Omental fat pad (tissue), 4 donors: ENCODE data around the gene SLC48A1. TPM values are rescaled to one million over a fixed set of nuclear protein-coding genes. Genes with fewer than 3 reads are reported as not detected.
"Not testable (repeated sequence)": the region's sequence is repeated elsewhere in the genome, so short reads cannot be mapped to it uniquely, and the experiment has no call there.

Experiments used
- ATAC-seq: fragments of 150-250 bp; one replicate; pipeline ENCODE4 v1.9.1; 2016; ENCODE audit warnings: mild to moderate bottlenecking, moderate library complexity; ENCODE audit not compliant: low FRiP score
- DNase-seq: peaks from one replicate; pipeline ENCODE4 v3.0.0-alpha.2; 2019; ENCODE audit warnings: low spot score
- total RNA-seq, 4 donors: library from RNA; depleted of rRNA; stranded (reverse); fragments of >200 nt; gene quantifications; one replicate each; pipeline ENCODE4 v1.1.0, GENCODE V29; 2016
- TF ChIP-seq, protein P1 (sequence below), 3 donors: fragments of 450-650 bp; IDR thresholded peaks; one replicate each; pipeline ENCODE4 v1.5.1; 2016 to 2017; ENCODE audit warnings: antibody characterized with exemption in 3 of 3, mild to moderate bottlenecking in 3 of 3, moderate library complexity in 2 of 3

SLC48A1 gene
- total RNA-seq, 4 donors from 2014 or later, result 27.6 to 50.3 (median 48.1) TPM

GRCh38 chr12:47814539-47815170 lies 41.6 kb downstream of the SLC48A1 start:
- TF ChIP-seq, protein P1, sequence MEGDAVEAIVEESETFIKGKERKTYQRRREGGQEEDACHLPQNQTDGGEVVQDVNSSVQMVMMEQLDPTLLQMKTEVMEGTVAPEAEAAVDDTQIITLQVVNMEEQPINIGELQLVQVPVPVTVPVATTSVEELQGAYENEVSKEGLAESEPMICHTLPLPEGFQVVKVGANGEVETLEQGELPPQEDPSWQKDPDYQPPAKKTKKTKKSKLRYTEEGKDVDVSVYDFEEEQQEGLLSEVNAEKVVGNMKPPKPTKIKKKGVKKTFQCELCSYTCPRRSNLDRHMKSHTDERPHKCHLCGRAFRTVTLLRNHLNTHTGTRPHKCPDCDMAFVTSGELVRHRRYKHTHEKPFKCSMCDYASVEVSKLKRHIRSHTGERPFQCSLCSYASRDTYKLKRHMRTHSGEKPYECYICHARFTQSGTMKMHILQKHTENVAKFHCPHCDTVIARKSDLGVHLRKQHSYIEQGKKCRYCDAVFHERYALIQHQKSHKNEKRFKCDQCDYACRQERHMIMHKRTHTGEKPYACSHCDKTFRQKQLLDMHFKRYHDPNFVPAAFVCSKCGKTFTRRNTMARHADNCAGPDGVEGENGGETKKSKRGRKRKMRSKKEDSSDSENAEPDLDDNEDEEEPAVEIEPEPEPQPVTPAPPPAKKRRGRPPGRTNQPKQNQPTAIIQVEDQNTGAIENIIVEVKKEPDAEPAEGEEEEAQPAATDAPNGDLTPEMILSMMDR (IDR thresholded peaks at IDR 0.05), result no peak
- DNase-seq (no peak), ATAC-seq (no peak)

- not testable (repeated sequence) for ATAC-seq, DNase-seq
Observed at GRCh38 chr12:47815447-47815846, 42.4 kb downstream of the SLC48A1 start.

DNA sequence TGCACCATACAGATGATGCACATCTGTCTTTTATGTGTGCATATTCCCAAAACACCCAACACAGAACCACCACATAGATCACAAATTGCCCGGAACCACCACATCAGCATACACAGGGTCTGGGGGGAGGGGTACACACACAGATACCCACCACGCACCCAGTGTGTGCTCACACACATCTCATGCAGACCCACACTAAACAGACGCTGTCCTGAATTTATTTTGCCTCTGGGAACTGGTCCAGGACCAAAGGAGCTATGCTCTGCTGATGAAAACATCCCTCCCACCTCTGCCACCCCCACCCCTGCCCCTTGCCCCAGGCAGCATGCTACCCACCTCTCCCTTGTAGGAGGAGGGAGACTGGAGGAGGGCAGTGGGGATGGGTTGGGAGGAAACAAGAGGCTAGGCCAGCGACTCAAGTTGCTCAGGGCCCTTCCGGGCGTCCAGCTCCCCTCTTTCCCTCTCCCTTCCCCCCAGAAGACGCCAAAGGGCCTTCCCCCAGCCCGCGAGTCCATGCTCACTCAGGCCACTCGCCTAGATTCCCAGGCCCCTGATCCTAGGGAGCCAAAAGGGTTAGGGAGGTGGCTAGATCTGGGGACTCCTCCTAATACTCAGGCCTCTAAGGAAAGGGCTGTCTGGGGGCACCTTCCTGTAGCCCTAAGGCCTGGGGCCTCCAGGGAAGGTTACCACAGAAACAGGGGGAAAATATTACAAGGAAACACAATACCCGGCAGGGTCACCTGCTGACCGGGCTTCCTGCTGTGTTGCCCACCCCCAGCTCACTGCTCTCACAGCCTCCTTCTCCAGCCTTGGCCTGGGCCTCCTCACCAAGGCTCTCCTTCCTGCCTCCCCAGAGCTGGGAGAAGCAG lies 43.6 kb downstream of the SLC48A1 start:
- TF ChIP-seq, protein P1 (IDR thresholded peaks at IDR 0.05), result no peak
- DNase-seq (no peak), ATAC-seq (no peak)

DNA sequence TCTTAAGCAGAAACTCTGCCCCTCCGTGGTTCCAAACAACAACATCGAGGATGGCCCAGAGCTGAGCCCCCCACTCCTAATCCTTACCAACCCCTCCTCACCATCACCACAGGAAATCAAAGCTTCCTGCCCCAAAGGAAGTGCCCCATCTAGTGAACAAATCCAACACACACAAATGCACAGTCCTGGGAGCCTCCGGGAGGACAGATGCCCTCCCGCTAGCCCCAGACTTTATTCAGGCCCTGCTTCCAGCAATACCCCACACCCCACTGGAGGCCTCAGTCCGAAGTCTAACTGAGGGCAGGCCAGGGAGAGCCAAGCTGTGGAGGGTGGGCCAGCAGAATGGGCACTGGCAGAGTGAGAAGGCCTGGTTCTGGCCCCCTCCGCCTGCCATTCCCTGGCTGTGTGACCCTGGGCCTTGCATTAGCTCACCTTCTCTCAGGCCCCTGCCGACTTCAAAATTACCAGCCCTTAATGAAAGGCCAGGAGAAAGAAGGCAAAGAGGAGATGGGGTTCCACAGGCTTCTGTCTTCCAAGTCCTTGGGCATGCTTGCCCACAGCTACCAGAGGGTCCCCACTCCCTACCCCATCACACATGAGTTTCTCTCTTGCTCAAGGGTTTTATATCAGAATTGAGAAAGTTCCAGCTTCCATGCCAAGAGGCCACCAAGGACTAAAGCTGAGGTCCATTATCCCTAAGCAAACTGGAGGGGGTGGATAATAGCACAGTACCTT lies 44.4 kb downstream of the SLC48A1 start:
- TF ChIP-seq, protein P1 (IDR thresholded peaks at IDR 0.05), result no peak
- DNase-seq (no peak), ATAC-seq (no peak)

DNA sequence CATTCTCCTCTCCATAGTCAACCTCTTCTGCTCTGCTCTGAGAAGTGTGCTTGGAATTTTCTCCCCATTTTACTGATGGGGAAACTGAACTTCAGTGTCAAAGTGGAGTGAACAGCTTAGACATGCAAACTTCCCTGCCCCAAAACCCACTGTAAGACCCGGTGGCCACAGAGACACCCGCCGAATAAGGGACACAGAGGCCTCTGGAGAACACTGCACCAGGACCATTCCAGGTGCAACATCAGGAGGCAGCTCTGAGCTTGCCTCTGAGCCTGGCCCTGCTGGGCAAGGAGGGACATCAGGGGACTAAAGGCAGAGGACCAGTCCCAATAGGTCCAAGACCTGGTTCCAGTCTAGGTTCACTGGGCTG lies 45.0 kb downstream of the SLC48A1 start:
- TF ChIP-seq, protein P1 (IDR thresholded peaks at IDR 0.05), result no peak
- no peak for DNase-seq

DNA sequence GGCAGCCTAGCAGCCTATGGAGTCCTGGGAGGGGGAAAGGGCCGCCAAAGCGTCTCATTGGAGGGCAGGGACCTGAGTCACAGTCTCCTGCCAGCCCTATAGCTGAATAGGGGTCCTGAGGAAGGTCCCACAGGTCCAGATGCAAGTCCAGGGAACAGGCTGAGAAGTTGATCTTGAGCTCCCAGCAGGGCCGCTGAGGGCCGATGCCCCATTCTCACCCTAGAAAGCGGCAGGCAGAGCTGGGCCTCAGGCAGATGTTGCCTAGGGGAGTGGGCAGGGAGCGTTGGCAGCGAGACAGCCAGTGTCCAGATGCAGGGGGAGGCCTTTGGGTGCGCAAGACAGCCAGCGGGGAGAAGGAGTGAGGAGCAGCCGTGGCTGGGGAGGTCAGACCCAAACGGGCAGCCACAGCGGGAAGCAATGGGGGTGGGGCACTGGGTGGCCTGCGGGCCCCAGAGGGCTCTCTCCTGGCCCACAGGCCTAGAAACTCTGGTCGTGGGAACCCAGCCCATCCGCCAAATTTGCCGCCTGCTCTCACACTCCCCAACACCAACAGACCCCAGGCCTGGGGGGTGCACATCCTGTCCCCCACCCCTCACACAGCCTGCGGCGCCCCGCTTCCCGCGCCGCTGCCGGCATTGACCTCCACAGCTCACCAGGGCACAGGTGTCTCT lies 45.6 kb downstream of the SLC48A1 start:
- ATAC-seq (no peak), DNase-seq (no peak)
- TF ChIP-seq, protein P1 (IDR thresholded peaks at IDR 0.05), result no peak

More for the DNA sequence above, 45.0 kb downstream of the SLC48A1 start:
- no peak for ATAC-seq
